ENCODE measurements around the gene SDC1.

Gene SDC1

GRCh38 chr2:20232837-20233207 lies 7.9 kb upstream of the SDC1 start:
- TF ChIP-seq CTCF (conservative IDR thresholded peaks at IDR 0.05; ENCODE audit: low read length) = no peak

DNA sequence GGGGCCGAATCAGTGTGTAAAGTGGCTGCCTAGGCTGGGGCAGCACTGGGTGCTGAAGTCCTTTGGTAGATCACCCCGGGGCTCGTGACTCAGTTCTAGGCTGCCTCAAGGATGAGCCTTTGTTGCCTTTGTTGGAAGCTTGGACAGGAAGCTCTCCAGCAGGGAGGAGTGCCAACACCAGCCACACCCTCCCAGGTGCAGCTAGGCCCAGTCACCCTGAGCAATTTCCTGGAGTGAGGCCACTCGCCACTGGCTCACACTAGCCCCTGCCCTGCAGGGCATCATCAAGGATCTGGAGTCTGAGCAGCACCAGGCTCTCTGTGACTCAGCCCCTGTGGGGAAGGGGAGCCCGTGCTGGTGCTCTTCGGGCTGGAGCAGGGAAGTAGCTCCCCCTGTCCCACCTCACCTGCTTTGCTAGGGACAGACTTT lies 6.7 kb upstream of the SDC1 start:
- peak; percentile 8 for DNase-seq (ENCODE audit: low read depth)
- H3K4me3 ChIP-seq (ENCODE audit: low read length) = no peak overlapping the region
- TF ChIP-seq CTCF (conservative IDR thresholded peaks at IDR 0.05; ENCODE audit: low read length) = no peak

More at GRCh38 chr2:20232837-20233207, 7.9 kb upstream of the SDC1 start:
- no peak for DNase-seq (ENCODE audit: low read depth)
- no peak overlapping the region for H3K4me3 ChIP-seq (ENCODE audit: low read length)

- no peak for TF ChIP-seq CTCF (conservative IDR thresholded peaks at IDR 0.05; ENCODE audit: low read length)
- H3K4me3 ChIP-seq (ENCODE audit: low read length) = no peak overlapping the region
These were observed 6.2 kb upstream of the SDC1 start for GRCh38 chr2:20231159-20231558.

GRCh38 chr2:20230114-20230425 lies 5.1 kb upstream of the SDC1 start:
- no peak for DNase-seq (ENCODE audit: low read depth)

More at GRCh38 chr2:20231159-20231558, 6.2 kb upstream of the SDC1 start:
- no peak for DNase-seq (ENCODE audit: low read depth)

GRCh38 chr2:20229322-20230113 lies 4.6 kb upstream of the SDC1 start:
- H3K4me3 ChIP-seq (ENCODE audit: low read length) = no peak overlapping the region
- no peak for TF ChIP-seq CTCF (conservative IDR thresholded peaks at IDR 0.05; ENCODE audit: low read length)
- peak; percentile 86 for DNase-seq (ENCODE audit: low read depth)

More at GRCh38 chr2:20230114-20230425, 5.1 kb upstream of the SDC1 start:
- TF ChIP-seq CTCF (conservative IDR thresholded peaks at IDR 0.05; ENCODE audit: low read length) = no peak
- no peak overlapping the region for H3K4me3 ChIP-seq (ENCODE audit: low read length)

DNA sequence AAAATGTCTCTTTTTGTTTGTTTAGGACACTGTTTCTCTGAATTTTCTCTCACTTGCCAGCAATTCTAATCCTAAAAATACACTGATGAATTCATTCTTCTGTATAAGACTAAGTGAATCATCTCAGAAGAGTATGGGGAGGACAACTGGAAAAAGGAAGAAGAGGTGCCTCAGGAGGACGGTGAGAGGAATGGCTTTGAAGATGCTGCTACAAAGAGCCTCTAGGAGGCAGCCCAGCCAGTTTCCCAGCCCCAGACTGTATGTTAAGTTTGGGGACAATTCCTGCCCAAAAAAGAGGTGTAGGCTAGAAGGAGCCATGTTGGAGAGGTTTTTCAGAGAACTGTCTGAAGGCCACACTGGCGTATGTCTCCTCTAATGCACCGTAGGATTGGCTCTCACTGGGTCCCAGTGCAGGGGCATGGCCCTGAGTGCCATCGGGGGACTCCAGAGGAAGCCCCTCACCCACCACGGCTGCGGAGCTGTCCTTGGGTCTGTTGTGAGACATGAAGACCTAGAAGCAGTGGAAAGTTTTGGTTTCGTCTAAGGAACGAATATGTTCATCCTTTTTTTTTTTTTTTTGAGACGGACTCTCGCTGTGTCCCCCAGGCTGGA lies 3.1 kb upstream of the SDC1 start:
- TF ChIP-seq CTCF (conservative IDR thresholded peaks at IDR 0.05; ENCODE audit: low read length) = no peak
- no peak for DNase-seq (ENCODE audit: low read depth)
- H3K4me3 ChIP-seq (ENCODE audit: low read length) = no peak overlapping the region

DNA sequence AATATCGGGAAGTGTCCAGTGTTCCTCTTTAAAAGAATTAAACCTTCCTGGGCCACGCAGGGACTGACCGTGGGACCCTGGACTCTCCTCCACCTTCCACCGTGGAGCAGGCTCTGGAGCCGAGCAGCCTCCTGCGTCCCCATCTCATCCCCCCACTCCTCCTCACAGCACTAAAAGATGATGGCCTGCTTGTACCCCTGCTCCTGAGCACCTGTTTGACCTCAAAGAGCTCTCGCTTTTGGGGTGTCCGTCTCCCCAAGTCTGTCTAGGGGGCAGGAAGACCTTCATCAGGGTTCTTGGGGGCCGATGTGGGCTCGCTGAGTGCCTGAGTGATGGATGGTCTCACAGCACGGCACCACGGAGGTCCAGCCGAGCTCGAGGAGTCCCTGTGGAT lies 1.2 kb upstream of the SDC1 start:
- no peak overlapping the region for H3K4me3 ChIP-seq (ENCODE audit: low read length)
- no peak for DNase-seq (ENCODE audit: low read depth)

More for the DNA sequence above, 1.2 kb upstream of the SDC1 start:
- no peak for TF ChIP-seq CTCF (conservative IDR thresholded peaks at IDR 0.05; ENCODE audit: low read length)

Data from AG10803 (cell line).